Measurements from ENCODE around the gene RMRP.
A peak's percentile ranks its signal among the peaks of the same experiment; 100 is the strongest.
"Not testable (repeated sequence)": the region's sequence is repeated elsewhere in the genome, so short reads cannot be mapped to it uniquely, and the experiment has no call there.

Gene RMRP

DNA sequence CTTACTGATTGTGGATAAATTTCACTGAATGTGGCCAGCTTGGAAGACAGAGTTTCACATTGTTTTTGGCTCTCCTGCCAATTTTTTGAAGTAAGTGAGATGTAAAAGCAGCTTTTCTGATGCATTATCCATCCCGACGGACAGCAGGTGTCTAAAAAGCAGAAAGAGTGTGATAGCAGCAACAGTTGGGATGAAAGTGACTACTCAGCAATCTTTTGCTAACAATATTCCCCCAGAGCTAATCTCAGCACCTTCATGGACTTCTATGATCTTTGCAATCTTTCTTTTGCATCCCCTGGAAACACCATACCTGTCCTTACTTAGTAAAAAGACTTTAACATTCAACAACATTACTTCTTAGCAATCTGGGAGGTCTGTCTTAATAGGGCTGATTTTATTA is 45.0 kb downstream of the RMRP start:
- no peak for DNase-seq (ENCODE audit: low read depth in 2 of 3, low spot score in 2 of 3)

DNA sequence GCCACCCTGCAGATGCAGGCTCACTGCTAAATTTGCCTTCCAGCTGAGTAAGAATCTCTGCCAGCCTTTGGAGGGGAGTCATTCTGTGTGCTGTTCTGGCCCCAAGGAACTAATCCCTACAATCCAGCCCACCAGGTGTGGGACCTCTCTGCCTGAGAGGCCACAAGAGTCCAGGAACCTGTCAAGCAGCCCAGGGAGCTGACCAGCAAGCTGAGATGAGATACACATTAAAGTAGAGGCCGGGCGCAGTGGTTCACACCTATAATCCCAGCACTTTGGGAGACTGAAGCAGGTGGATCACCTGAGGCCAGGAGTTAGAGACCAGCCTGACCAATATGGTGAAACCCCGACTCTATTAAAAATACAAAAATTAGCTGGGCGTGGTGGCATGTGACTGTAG is 45.8 kb downstream of the RMRP start:
- DNase-seq (ENCODE audit: low read depth in 2 of 3, low spot score in 2 of 3) = not testable (repeated sequence)

DNA sequence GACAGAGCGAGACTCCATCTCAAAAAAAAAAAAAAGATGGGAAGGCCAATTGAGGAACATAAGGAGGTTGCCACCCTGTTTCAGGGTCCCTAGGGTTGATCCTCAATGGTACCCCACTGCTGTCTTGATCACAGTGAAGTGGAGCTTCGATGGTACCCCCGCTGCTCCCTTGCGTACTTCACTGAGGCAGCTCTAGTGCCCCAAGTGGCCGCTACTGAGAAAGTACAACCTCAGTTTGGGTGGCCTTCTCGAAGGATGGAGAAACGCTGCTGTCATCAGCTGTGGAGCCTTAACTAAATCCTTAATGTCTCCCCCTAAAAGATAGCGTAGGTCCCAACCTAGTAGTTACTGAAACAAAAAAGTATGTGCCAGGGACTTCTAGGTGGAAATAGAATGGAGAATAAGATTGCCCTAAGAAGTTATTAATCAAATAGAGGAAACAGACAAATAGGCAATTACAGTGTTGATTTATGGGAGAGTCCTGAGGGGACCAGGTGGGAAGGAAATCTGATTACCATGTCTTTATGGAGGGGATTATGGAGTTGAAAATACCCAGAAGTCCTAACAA is 46.5 kb downstream of the RMRP start:
- DNase-seq (ENCODE audit: low read depth in 2 of 3, low spot score in 2 of 3) = peak in 1 of 3 experiments; percentile 27

GRCh38 chr9:35609820-35610163 is 48.0 kb downstream of the RMRP start:
- DNase-seq (ENCODE audit: low read depth in 2 of 3, low spot score in 2 of 3) = no peak

DNA sequence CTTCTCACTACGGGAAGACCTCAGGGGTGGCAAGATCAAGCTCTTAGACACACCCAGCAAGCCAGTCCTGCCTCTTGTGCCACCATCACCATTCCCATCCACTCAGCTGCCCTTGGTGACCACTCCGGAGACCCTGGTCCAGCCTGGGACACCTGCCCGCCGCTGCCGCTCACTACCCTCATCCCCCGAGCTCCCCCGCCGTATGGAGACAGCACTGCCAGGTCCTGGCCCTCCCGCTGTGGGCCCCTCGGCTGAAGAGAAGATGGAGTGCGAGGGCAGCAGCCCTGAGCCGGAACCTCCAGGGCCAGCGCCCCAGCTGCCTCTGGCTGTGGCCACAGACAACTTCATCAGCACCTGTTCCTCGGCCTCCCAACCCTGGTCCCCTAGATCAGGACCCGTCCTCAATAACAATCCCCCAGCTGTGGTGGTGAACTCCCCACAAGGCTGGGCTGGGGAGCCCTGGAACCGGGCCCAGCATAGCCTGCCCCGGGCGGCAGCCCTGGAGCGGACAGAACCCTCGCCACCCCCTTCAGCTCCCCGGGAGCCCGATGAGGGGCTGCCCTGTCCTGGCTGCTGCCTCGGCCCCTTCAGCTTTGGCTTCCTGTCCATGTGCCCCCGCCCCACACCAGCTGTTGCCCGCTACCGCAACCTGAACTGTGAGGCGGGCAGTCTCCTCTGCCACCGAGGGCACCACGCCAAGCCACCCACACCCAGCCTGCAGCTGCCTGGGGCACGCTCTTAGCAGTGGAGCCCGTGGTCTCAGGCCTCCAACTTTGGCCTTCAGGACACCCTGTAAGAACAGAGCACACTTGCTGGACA is 48.6 kb downstream of the RMRP start:
- no peak for DNase-seq (ENCODE audit: low read depth in 2 of 3, low spot score in 2 of 3)

DNA sequence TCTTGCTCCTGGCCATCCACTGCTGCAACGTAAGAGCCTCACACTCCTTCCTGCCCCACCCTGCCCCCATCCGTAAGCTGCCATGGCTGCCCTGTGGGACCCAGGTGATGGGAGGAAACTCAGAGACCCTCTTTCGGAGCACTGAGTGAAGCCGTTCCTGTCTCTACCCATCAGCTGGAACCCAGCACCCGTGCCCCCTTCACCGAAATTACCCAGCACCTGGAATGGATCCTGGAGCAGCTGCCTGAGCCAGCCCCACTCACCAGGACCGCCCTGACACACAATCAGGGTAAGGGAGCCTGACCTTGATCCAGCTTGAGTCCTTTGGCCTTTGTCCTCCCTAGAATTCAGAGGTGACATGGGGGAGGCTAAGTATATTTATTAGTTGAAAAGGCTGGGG is 49.6 kb downstream of the RMRP start:
- no peak for DNase-seq (ENCODE audit: low read depth in 2 of 3, low spot score in 2 of 3)
